Measurements from ENCODE around the gene ANGPTL8. TPM values are rescaled to one million over a fixed set of nuclear protein-coding genes. Genes with fewer than 3 reads are reported as not detected.

ANGPTL8 gene
- total and polyA plus RNA-seq, 2 donors (not counting 3 experiments of a cell fraction or from before 2014, with no cell fraction given): not detected

- FAIRE-seq (no peak), DNase-seq (ENCODE audit: low read depth, low spot score) (no peak)
- Histone ChIP-seq H3K9me3 (replicated peaks; ENCODE audit: control insufficient read depth, insufficient read depth, low read length) (no peaks in the 10 kb centered on the region), H3K4me1 (ENCODE audit: control insufficient read depth, extremely low read depth, insufficient read depth, low read length) (no peaks in the 10 kb centered on the region), H3K36me3 (ENCODE audit: control insufficient read depth in 2 of 2, extremely low read depth in 1 of 2, insufficient read depth in 2 of 2, low read length in 2 of 2) (peaks cover 24 to 39% of the 10 kb centered on the region in 2 experiments), H3K9me1 (replicated peaks; ENCODE audit: control insufficient read depth, extremely low read depth, insufficient read depth, low read length) (no peaks in the 10 kb centered on the region), H3K4me2 (ENCODE audit: insufficient read depth, low read length) (no peak overlapping the region), H3K4me3 (replicated peaks in 1 of 3; ENCODE audit: insufficient read depth in 1 of 3, low read depth in 1 of 3, low read length in 3 of 3) (no peak overlapping the region), H3K27me3 (ENCODE audit: control insufficient read depth in 2 of 2, insufficient read depth in 2 of 2, low read length in 2 of 2) (no peaks in the 10 kb centered on the region), H3K79me2 (ENCODE audit: control insufficient read depth, insufficient read depth, low read length) (no peaks in the 10 kb centered on the region), H2AFZ (ENCODE audit: low read depth, low read length) (no peak overlapping the region), H3K27ac (ENCODE audit: insufficient read depth, low read depth, low read length) (no peak overlapping the region), H3K9ac (replicated peaks; ENCODE audit: extremely low read depth, insufficient read depth, low read length) (no peak overlapping the region), H4K20me1 (replicated peaks; ENCODE audit: control insufficient read depth, extremely low read depth, insufficient read depth, low read length) (no peaks in the 10 kb centered on the region)
- dilution Hi-C loops (cut with MboI; ENCODE audit: extremely low pct_ligation_motif_present, low sequenced_read_pairs): no loop called here
- intact Hi-C loops (cut with micrococcal nuclease): no loop called here
- BruUV-seq (replicated peaks): no TSS peak
- ChIA-PET POLR2A (interaction anchor here (0.6 kb wide), 1 partner anchor 1868 kb away, joined by 3 read pairs; no protein-coding TSS in a partner anchor), CTCF (interaction anchor here (1.7 kb wide), 1 partner anchor 95 kb away, joined by 4 read pairs; no protein-coding TSS in a partner anchor)
- TF ChIP-seq POLR2A (IDR thresholded peaks at IDR 0.05; ENCODE audit: low read depth, low read length): no peak
- TF ChIP-seq POLR2AphosphoS5 (IDR thresholded peaks at IDR 0.05; ENCODE audit: insufficient read depth, low read depth, low read length): no peak
- TF ChIP-seq GATA2 (IDR thresholded peaks at IDR 0.05; ENCODE audit: insufficient read depth, insufficient read length, low read depth, low read length): no peak
- TF ChIP-seq CTCF (IDR thresholded peaks at IDR 0.05; ENCODE audit: extremely low read depth in 1 of 2, insufficient read depth in 1 of 2, low read depth in 1 of 2, low read length in 2 of 2): no peak
- TF ChIP-seq EZH2 (IDR thresholded peaks at IDR 0.05; ENCODE audit: borderline replicate concordance, low read depth, low read length, severe bottlenecking): no peak
- TF ChIP-seq MAX (IDR thresholded peaks at IDR 0.05; ENCODE audit: insufficient read depth, insufficient read length): no peak
- TF ChIP-seq FOS (IDR thresholded peaks at IDR 0.05; ENCODE audit: borderline replicate concordance, insufficient read depth, low read length): no peak
- no peak for TF ChIP-seq MYC (IDR thresholded peaks at IDR 0.05; ENCODE audit: low read depth, low read length)
- no peak for TF ChIP-seq JUN (IDR thresholded peaks at IDR 0.05; ENCODE audit: borderline replicate concordance, insufficient read depth, insufficient read length, low read depth)
These were observed 18.3 kb upstream of the ANGPTL8 start for GRCh38 chr19:11221082-11221598.
